H9 (cell line): ENCODE data around the gene MPL. TPM values are rescaled to one million over a fixed set of nuclear protein-coding genes. Genes with fewer than 3 reads are reported as not detected.
A peak's percentile ranks its signal among the peaks of the same experiment; 100 is the strongest.

Experiments
- DNase-seq: peaks from one replicate; pipeline ENCODE4 v3.0.0-alpha.2; 2017
- H2AFZ ChIP-seq: one replicate; pipeline ENCODE4 v1.6.1; 2013; ENCODE audit warnings: mild to moderate bottlenecking, low read length, control low read depth, moderate library complexity
- H2AK5ac ChIP-seq: 2 replicates; pipeline ENCODE4 v1.6.1; 2013; ENCODE audit warnings: low read length, control low read depth, mixed read lengths; ENCODE audit not compliant: insufficient read length
- H2BK120ac ChIP-seq: one replicate; pipeline ENCODE4 v1.6.1; 2013; ENCODE audit warnings: low read depth, mild to moderate bottlenecking, low read length, control low read depth, inconsistent platforms; ENCODE audit not compliant: poor library complexity, severe bottlenecking
- H2BK12ac ChIP-seq: 2 replicates; pipeline ENCODE4 v1.6.1; 2013; ENCODE audit warnings: low read length, control low read depth, mixed read lengths, low read depth; ENCODE audit not compliant: insufficient read length
- H2BK15ac ChIP-seq: 2 replicates; pipeline ENCODE4 v1.6.1; 2013; ENCODE audit warnings: low read depth, low read length, control low read depth
- H2BK20ac ChIP-seq: one replicate; pipeline ENCODE4 v1.6.1; 2013; ENCODE audit warnings: low read depth, mild to moderate bottlenecking, low read length, control low read depth, inconsistent platforms; ENCODE audit not compliant: poor library complexity, severe bottlenecking
- H2BK5ac ChIP-seq: 2 replicates; pipeline ENCODE4 v1.6.1; 2013; ENCODE audit warnings: low read length, control low read depth, mixed read lengths; ENCODE audit not compliant: insufficient read length
- H3K14ac ChIP-seq: 2 replicates; pipeline ENCODE4 v1.6.1; 2013; ENCODE audit warnings: low read length, control low read depth; ENCODE audit not compliant: insufficient read depth
- H3K18ac ChIP-seq: 2 replicates; pipeline ENCODE4 v1.6.1; 2013; ENCODE audit warnings: low read depth, mild to moderate bottlenecking, mixed read lengths, low read length, control low read depth; ENCODE audit not compliant: insufficient read length
- H3K23ac ChIP-seq: 2 replicates; pipeline ENCODE4 v1.6.1; 2013; ENCODE audit warnings: low read length, control low read depth, mixed read lengths, low read depth; ENCODE audit not compliant: insufficient read length
- H3K23me2 ChIP-seq: 2 replicates; pipeline ENCODE4 v1.6.1; 2013; ENCODE audit warnings: low read depth, mild to moderate bottlenecking, mixed read lengths, low read length, control low read depth; ENCODE audit not compliant: insufficient read length, poor library complexity, severe bottlenecking
- H3K27ac ChIP-seq: 2 replicates; pipeline ENCODE4 v1.5.1; 2013; ENCODE audit warnings: low read length, control low read depth, mixed read lengths, low read depth; ENCODE audit not compliant: insufficient read length
- H3K27me3 ChIP-seq: 2 replicates; pipeline ENCODE4 v1.6.1; 2013; ENCODE audit warnings: low read length, control low read depth, inconsistent platforms; ENCODE audit not compliant: insufficient read depth
- H3K4ac ChIP-seq: 2 replicates; pipeline ENCODE4 v1.6.1; 2013; ENCODE audit warnings: low read depth, mild to moderate bottlenecking, control low read depth, inconsistent platforms, low read length, moderate library complexity
- H3K4me1 ChIP-seq: 2 replicates; pipeline ENCODE4 v1.6.1; 2013; ENCODE audit warnings: low read length, control low read depth, inconsistent platforms; ENCODE audit not compliant: insufficient read depth
- H3K4me2 ChIP-seq: 2 replicates; pipeline ENCODE4 v1.6.1; 2013; ENCODE audit warnings: low read length, control low read depth, mixed read lengths; ENCODE audit not compliant: insufficient read length, insufficient read depth
- H3K56ac ChIP-seq: 2 replicates; pipeline ENCODE4 v1.6.1; 2013; ENCODE audit warnings: low read depth, mild to moderate bottlenecking, mixed read lengths, low read length, control low read depth; ENCODE audit not compliant: insufficient read length
- H3K79me1 ChIP-seq: 2 replicates; pipeline ENCODE4 v1.6.1; 2013; ENCODE audit warnings: low read depth, mild to moderate bottlenecking, moderate library complexity, low read length, control low read depth, inconsistent platforms; ENCODE audit not compliant: insufficient read depth, poor library complexity, severe bottlenecking
- H3K79me2 ChIP-seq: 2 replicates; pipeline ENCODE4 v1.6.1; 2013; ENCODE audit warnings: low read length, control low read depth, inconsistent platforms; ENCODE audit not compliant: insufficient read depth
- H3K9ac ChIP-seq: 2 replicates; pipeline ENCODE4 v1.6.1; 2013; ENCODE audit warnings: low read length, control low read depth, mixed read lengths; ENCODE audit not compliant: insufficient read length; ENCODE audit errors: extremely low read depth
- H3K9me3 ChIP-seq: one replicate; pipeline ENCODE4 v1.6.1; 2013; ENCODE audit warnings: low read depth, low read length, inconsistent platforms; ENCODE audit not compliant: control insufficient read depth
- H3T11ph ChIP-seq: one replicate; pipeline ENCODE4 v1.6.1; 2013; ENCODE audit warnings: mild to moderate bottlenecking, low read length, control low read depth, inconsistent platforms
- H4K20me1 ChIP-seq: one replicate; pipeline ENCODE4 v1.6.1; 2013; ENCODE audit not compliant: control insufficient read depth, insufficient read length, insufficient read depth
- H4K5ac ChIP-seq: 2 replicates; pipeline ENCODE4 v1.6.1; 2013; ENCODE audit warnings: low read depth, mild to moderate bottlenecking, mixed read lengths, low read length, control low read depth; ENCODE audit not compliant: insufficient read length
- H4K8ac ChIP-seq: replicated peaks from 2 replicates; pipeline ENCODE4 v1.6.1; 2013; ENCODE audit warnings: low read length, control low read depth, mixed read lengths, low read depth; ENCODE audit not compliant: insufficient read length
- H4K91ac ChIP-seq: 2 replicates; pipeline ENCODE4 v1.6.1; 2013; ENCODE audit warnings: low read depth, mild to moderate bottlenecking, moderate library complexity, mixed read lengths, low read length, control low read depth; ENCODE audit not compliant: insufficient read length
- H3K27ac Mint-ChIP-seq, 3 experiments: 2 replicates in 2 of 3; 3 replicates in 1 of 3; pipeline ENCODE4 v1.8.0; 2020 to 2021; ENCODE audit warnings: mixed read lengths in 3 of 3, mild to moderate bottlenecking in 1 of 3, moderate library complexity in 1 of 3
- H3K27me3 Mint-ChIP-seq: 2 replicates; pipeline ENCODE4 v1.8.0; 2021; ENCODE audit warnings: low read depth, mild to moderate bottlenecking, moderate library complexity, mixed read lengths
- H3K36me3 Mint-ChIP-seq, 3 experiments: 2 replicates in 2 of 3; 3 replicates in 1 of 3; pipeline ENCODE4 v1.8.0; 2020 to 2021; ENCODE audit warnings: low read depth in 3 of 3, mixed read lengths in 3 of 3; ENCODE audit not compliant: insufficient read depth in 1 of 3
- H3K4me1 Mint-ChIP-seq, 2 experiments: 2 replicates each; pipeline ENCODE4 v1.8.0; 2020; ENCODE audit warnings: mixed read lengths in 2 of 2
- H3K4me3 Mint-ChIP-seq, 2 experiments: 2 replicates in 1 of 2; 3 replicates in 1 of 2; pipeline ENCODE4 v1.8.0; 2020 to 2021; ENCODE audit warnings: mild to moderate bottlenecking in 2 of 2, mixed read lengths in 2 of 2, moderate library complexity in 1 of 2
- H3K9me3 Mint-ChIP-seq, 2 experiments: 2 replicates in 1 of 2; 3 replicates in 1 of 2; pipeline ENCODE4 v1.8.0; 2020; ENCODE audit warnings: mild to moderate bottlenecking in 2 of 2, mixed read lengths in 2 of 2, moderate library complexity in 1 of 2
- CTCF ChIP-seq: fragments of 200-600 bp; sonication (generic); conservative IDR thresholded peaks from 3 replicates; pipeline ENCODE4 v1.8.0; 2021; ENCODE audit warnings: antibody characterized with exemption, mild to moderate bottlenecking
- WGBS: extraction: QIAGEN DNeasy Blood & Tissue Kit; methylation state at CpG from one replicate; pipeline ENCODE4 v1.1.7; 2013; ENCODE audit warnings: missing lambda C conversion rate, low lambda C conversion rate, mixed read lengths; ENCODE audit not compliant: insufficient read length; ENCODE audit errors: extremely low coverage; 5-methylcytosine and 5-hydroxymethylcytosine counted together
- total RNA-seq: library from RNA; stranded (reverse); gene quantifications from 2 replicates; pipeline ENCODE4 v1.2.1, GENCODE V29; 2021

Gene MPL
- total RNA-seq, 1 experiment from 2014 or later, result not detected

- DNase-seq, result no peak
- no peak overlapping the region for H2BK5ac ChIP-seq
- WGBS, result no CpG with 5 or more reads among the region's 10 CpGs
- no peaks in the 10 kb centered on the region for H3K9me3 ChIP-seq
- H2BK12ac ChIP-seq, result no peak overlapping the region
- no peak overlapping the region for H2BK20ac ChIP-seq
- no peaks in the 10 kb centered on the region for H3K36me3 Mint-ChIP-seq
- H3K9ac ChIP-seq, result no peak overlapping the region
- no peaks in the 10 kb centered on the region for H3K23me2 ChIP-seq
- no peak overlapping the region for H2AFZ ChIP-seq
- peaks cover 7 to 11% of the 10 kb centered on the region in 2 experiments for H3K4me1 Mint-ChIP-seq
- H3K56ac ChIP-seq, result no peak overlapping the region
- no peaks in the 10 kb centered on the region for H4K20me1 ChIP-seq
- H3K27me3 ChIP-seq, result no peaks in the 10 kb centered on the region
- no peak overlapping the region for H3T11ph ChIP-seq
- H2BK120ac ChIP-seq, result no peak overlapping the region
- H4K91ac ChIP-seq, result no peak overlapping the region
- H3K79me2 ChIP-seq, result no peaks in the 10 kb centered on the region
- H3K79me1 ChIP-seq, result no peaks in the 10 kb centered on the region
- no peak overlapping the region for H3K18ac ChIP-seq
- H2AK5ac ChIP-seq, result no peak overlapping the region
- no peak overlapping the region for H2BK15ac ChIP-seq
- H3K4me1 ChIP-seq, result no peaks in the 10 kb centered on the region
- no peak overlapping the region for H3K23ac ChIP-seq
- no peak for TF ChIP-seq CTCF
- no peak overlapping the region for H3K27ac ChIP-seq
- no peak overlapping the region for H3K27ac Mint-ChIP-seq
- H3K4me3 Mint-ChIP-seq, result no peak overlapping the region
- H3K14ac ChIP-seq, result peak overlapping the region; percentile 17; the same call in 1 of the 2 replicates
- H3K9me3 Mint-ChIP-seq, result no peaks in the 10 kb centered on the region
- no peak overlapping the region for H3K4ac ChIP-seq
- H4K5ac ChIP-seq, result no peak overlapping the region
- peaks cover 4% of the 10 kb centered on the region for H3K27me3 Mint-ChIP-seq
- no peak overlapping the region for H3K4me2 ChIP-seq
- H4K8ac ChIP-seq, result no peak overlapping the region
Observed at GRCh38 chr1:43313771-43314170, 23.8 kb upstream of the MPL start.
